Keratinocyte (primary cell): ENCODE measurements around the gene SNCA. TPM values are rescaled to one million over a fixed set of nuclear protein-coding genes. Genes with fewer than 3 reads are reported as not detected.

Experiments
- DNase-seq: peaks from one replicate; pipeline ENCODE4 v3.0.0-alpha.2; 2011; ENCODE audit warnings: low read depth, missing footprints, low spot score
- FAIRE-seq: peaks from 2 replicates; lab custom pipeline; 2011; peaks lifted over from hg19 to GRCh38; lab: Jason Lieb, UNC
- H2AFZ ChIP-seq: 2 replicates; pipeline ENCODE4 v1.6.0; 2012; ENCODE audit warnings: low read length, control low read depth, inconsistent platforms; ENCODE audit not compliant: control insufficient read depth
- H3K27ac ChIP-seq: 2 replicates; pipeline ENCODE4 v1.5.1; 2011; ENCODE audit warnings: low read length; ENCODE audit not compliant: control insufficient read depth, insufficient read depth
- H3K27me3 ChIP-seq: 3 replicates; pipeline ENCODE4 v1.6.0; 2011; ENCODE audit warnings: low read length; ENCODE audit not compliant: control insufficient read depth, insufficient read depth; ENCODE audit errors: extremely low read depth
- H3K36me3 ChIP-seq, 2 experiments: 2 replicates in 1 of 2; 3 replicates in 1 of 2; pipeline ENCODE4 v1.5.1; 2011; ENCODE audit warnings: low read length in 2 of 2, mild to moderate bottlenecking in 1 of 2; ENCODE audit not compliant: control insufficient read depth in 2 of 2, insufficient read depth in 2 of 2; ENCODE audit errors: extremely low read depth in 1 of 2
- H3K4me1 ChIP-seq: 3 replicates; pipeline ENCODE4 v1.5.1; 2011; ENCODE audit warnings: low read length; ENCODE audit not compliant: control insufficient read depth, insufficient read depth; ENCODE audit errors: extremely low read depth
- H3K4me2 ChIP-seq: 3 replicates; pipeline ENCODE4 v1.6.0; 2011; ENCODE audit warnings: low read depth, low read length; ENCODE audit not compliant: control insufficient read depth, insufficient read depth; ENCODE audit errors: extremely low read depth
- H3K4me3 ChIP-seq, 3 experiments: fragments of 200-600 bp in 1 of 3; sonication (generic) in 1 of 3; 2 replicates in 2 of 3; 3 replicates in 1 of 3; pipeline ENCODE4 v1.5.1; 2011 to 2016; ENCODE audit warnings: low read length in 3 of 3, mild to moderate bottlenecking in 3 of 3, control low read depth in 2 of 3, inconsistent platforms in 1 of 3, low read depth in 1 of 3, mixed read lengths in 1 of 3, mixed run types in 1 of 3, moderate library complexity in 1 of 3; ENCODE audit not compliant: control insufficient read depth in 2 of 3, insufficient read depth in 2 of 3; ENCODE audit errors: extremely low read depth in 1 of 3
- H3K79me2 ChIP-seq: 2 replicates; pipeline ENCODE4 v1.6.0; 2012; ENCODE audit warnings: low read length; ENCODE audit not compliant: control insufficient read depth, insufficient read depth
- H3K9ac ChIP-seq: 3 replicates; pipeline ENCODE4 v1.6.0; 2011; ENCODE audit warnings: low read length; ENCODE audit not compliant: control insufficient read depth, insufficient read depth; ENCODE audit errors: extremely low read depth
- H3K9me1 ChIP-seq: 3 replicates; pipeline ENCODE4 v1.6.0; 2011; ENCODE audit warnings: low read length; ENCODE audit not compliant: control insufficient read depth, insufficient read depth; ENCODE audit errors: extremely low read depth
- H3K9me3 ChIP-seq: 2 replicates; pipeline ENCODE4 v1.5.1; 2012; ENCODE audit warnings: low read depth, low read length; ENCODE audit not compliant: control insufficient read depth
- H4K20me1 ChIP-seq: 3 replicates; pipeline ENCODE4 v1.6.0; 2011; ENCODE audit warnings: low read length; ENCODE audit not compliant: control insufficient read depth, insufficient read depth; ENCODE audit errors: extremely low read depth
- EZH2 ChIP-seq: IDR thresholded peaks from one replicate; pipeline ENCODE4 v1.6.1; 2012; ENCODE audit warnings: inconsistent platforms, mild to moderate bottlenecking, low read length, moderate library complexity
- dilution Hi-C: fragments of 300-500 bp; cut with MboI; formaldehyde crosslinking; loops from one replicate; pipeline ENCODE4 v1.7.0; 2020; ENCODE audit warnings: low sequenced_read_pairs; ENCODE audit not compliant: extremely low pct_ligation_motif_present
- polyA plus RNA-seq, 5 experiments: library from polyadenylated mRNA; depleted of rRNA in 3 of 5; stranded (reverse) in 3 of 5; stranded (forward) in 1 of 5; unstranded in 1 of 5; fragments of >200 nt; gene quantifications; 1 replicate in 1 of 5; 2 replicates in 3 of 5; 3 replicates in 1 of 5; pipeline versions ENCODE4 v1.2.1 to v1.2.3, GENCODE V29; 2011 to 2012; ENCODE audit warnings: missing spikeins in 2 of 5, low read depth in 1 of 5, low replicate concordance in 1 of 5
- TF ChIP-seq, protein P1 (sequence below), 3 experiments: IDR thresholded peaks in 1 of 3; conservative IDR thresholded peaks in 1 of 3; optimal IDR thresholded peaks in 1 of 3; 2 replicates in 2 of 3; 3 replicates in 1 of 3; pipeline versions ENCODE3 to v1.5.1; 2011; ENCODE audit warnings: low read length in 3 of 3, mild to moderate bottlenecking in 3 of 3, moderate library complexity in 2 of 3, control low read depth in 1 of 3, inconsistent platforms in 1 of 3; ENCODE audit not compliant: insufficient read depth in 2 of 3; ENCODE audit errors: extremely low read depth in 1 of 3

The SNCA gene
- polyA plus RNA-seq, 1 donor (not counting 4 experiments of a cell fraction or from before 2014, with no cell fraction given), result 61.3 TPM

DNA sequence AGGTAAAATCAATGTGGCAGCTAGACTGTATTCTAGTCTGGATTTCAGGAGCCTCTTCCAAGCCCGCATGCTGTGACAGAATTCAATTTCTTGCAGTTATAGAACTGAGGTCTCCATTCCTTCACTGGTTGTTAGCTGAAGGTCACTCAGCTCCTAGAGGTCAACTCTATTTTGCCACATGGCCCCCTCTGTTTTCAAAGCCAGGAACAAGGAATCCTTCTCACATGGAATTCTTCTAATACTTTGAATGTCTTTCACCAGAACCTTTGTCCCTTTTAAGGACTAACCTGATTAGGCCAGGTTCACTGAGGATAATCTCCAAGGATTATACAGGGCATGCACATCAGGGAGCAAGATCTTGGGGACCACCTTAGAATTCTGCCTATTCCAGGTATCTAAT, 34.2 kb upstream of the SNCA start:
- H3K9me3 ChIP-seq, result no peaks in the 10 kb centered on the region
- H3K27me3 ChIP-seq, result no peaks in the 10 kb centered on the region
- no peak overlapping the region for H2AFZ ChIP-seq
- TF ChIP-seq, protein P1, sequence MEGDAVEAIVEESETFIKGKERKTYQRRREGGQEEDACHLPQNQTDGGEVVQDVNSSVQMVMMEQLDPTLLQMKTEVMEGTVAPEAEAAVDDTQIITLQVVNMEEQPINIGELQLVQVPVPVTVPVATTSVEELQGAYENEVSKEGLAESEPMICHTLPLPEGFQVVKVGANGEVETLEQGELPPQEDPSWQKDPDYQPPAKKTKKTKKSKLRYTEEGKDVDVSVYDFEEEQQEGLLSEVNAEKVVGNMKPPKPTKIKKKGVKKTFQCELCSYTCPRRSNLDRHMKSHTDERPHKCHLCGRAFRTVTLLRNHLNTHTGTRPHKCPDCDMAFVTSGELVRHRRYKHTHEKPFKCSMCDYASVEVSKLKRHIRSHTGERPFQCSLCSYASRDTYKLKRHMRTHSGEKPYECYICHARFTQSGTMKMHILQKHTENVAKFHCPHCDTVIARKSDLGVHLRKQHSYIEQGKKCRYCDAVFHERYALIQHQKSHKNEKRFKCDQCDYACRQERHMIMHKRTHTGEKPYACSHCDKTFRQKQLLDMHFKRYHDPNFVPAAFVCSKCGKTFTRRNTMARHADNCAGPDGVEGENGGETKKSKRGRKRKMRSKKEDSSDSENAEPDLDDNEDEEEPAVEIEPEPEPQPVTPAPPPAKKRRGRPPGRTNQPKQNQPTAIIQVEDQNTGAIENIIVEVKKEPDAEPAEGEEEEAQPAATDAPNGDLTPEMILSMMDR (optimal IDR thresholded peaks at IDR 0.05 in 1 of 3, IDR thresholded peaks at IDR 0.05 in 1 of 3, conservative IDR thresholded peaks at IDR 0.05 in 1 of 3; ENCODE audit: extremely low read depth in 1 of 3, insufficient read depth in 2 of 3, low read length in 3 of 3), result no peak
- TF ChIP-seq EZH2, result no peak
- H3K4me3 ChIP-seq, result no peak overlapping the region
- no peaks in the 10 kb centered on the region for H3K36me3 ChIP-seq
- no peak overlapping the region for H3K27ac ChIP-seq
- H3K4me2 ChIP-seq, result no peak overlapping the region
- no peaks in the 10 kb centered on the region for H4K20me1 ChIP-seq
- H3K9ac ChIP-seq, result no peak overlapping the region
- DNase-seq (no peak), FAIRE-seq (no peak)
- dilution Hi-C loops, result no loop called here
- H3K79me2 ChIP-seq, result no peaks in the 10 kb centered on the region
- no peaks in the 10 kb centered on the region for H3K9me1 ChIP-seq
- H3K4me1 ChIP-seq, result no peaks in the 10 kb centered on the region

DNA sequence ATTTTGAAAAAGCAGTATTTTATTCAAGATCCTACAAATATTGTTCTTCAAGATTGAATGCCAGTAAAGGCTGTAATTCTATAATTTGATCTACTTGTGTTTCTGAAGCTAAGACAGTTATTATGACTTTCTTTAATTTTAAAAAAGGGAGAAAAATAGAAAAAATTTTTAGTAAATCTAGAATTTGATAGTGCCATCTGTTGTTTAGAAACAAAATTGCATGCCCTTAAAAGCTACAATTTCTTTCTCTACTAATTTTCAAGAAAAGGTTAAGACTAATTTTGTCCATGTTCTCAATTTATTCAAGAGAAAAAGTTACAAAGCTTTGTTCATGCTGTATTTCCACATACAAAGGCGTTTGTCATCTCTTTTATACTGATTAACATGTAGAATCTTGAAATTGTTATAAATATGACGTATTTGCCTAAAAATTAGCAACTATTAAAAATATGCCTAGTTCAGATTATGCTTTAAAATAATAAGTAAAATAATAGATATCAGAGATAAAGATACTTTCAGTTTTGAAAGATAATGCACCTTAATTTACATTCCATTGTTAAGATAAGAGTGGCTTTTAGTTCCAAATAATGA, 32.1 kb upstream of the SNCA start:
- H3K9me1 ChIP-seq, result no peaks in the 10 kb centered on the region
- no peaks in the 10 kb centered on the region for H3K36me3 ChIP-seq
- no peaks in the 10 kb centered on the region for H3K79me2 ChIP-seq
- H3K4me2 ChIP-seq, result no peak overlapping the region
- no peaks in the 10 kb centered on the region for H3K4me1 ChIP-seq
- H4K20me1 ChIP-seq, result no peaks in the 10 kb centered on the region
- no peaks in the 10 kb centered on the region for H3K27me3 ChIP-seq
- FAIRE-seq (no peak), DNase-seq (no peak)
- H3K27ac ChIP-seq, result no peak overlapping the region
- H3K4me3 ChIP-seq, result no peak overlapping the region
- no peaks in the 10 kb centered on the region for H3K9me3 ChIP-seq
- dilution Hi-C loops, result no loop called here
- no peak overlapping the region for H2AFZ ChIP-seq
- H3K9ac ChIP-seq, result no peak overlapping the region
- TF ChIP-seq, protein P1 (optimal IDR thresholded peaks at IDR 0.05 in 1 of 3, IDR thresholded peaks at IDR 0.05 in 1 of 3, conservative IDR thresholded peaks at IDR 0.05 in 1 of 3; ENCODE audit: extremely low read depth in 1 of 3, insufficient read depth in 2 of 3, low read length in 3 of 3), result peak in 1 of 3 experiments; percentile 43
- TF ChIP-seq EZH2, result no peak
